HepG2 (cell line): ENCODE data around the gene TPPP2. TPM values are rescaled to one million over a fixed set of nuclear protein-coding genes. Genes with fewer than 3 reads are reported as not detected.

Experiments used
- AHDC1 ChIP-seq: sonication (generic); formaldehyde crosslinking; IDR thresholded peaks from 2 replicates; pipeline ENCODE4 v1.5.1; 2020; ENCODE audit warnings: mild to moderate bottlenecking, missing genetic modification reagents, borderline replicate concordance
- ARID4A ChIP-seq: sonication (generic); formaldehyde crosslinking; IDR thresholded peaks from 2 replicates; pipeline ENCODE4 v1.5.0; 2020; ENCODE audit warnings: mild to moderate bottlenecking, missing genetic modification reagents, borderline replicate concordance
- BHLHE40 ChIP-seq: IDR thresholded peaks from 2 replicates; pipeline ENCODE4 v1.6.1; 2011; ENCODE audit warnings: low read length, improper control_type of control experiment
- CREB1 ChIP-seq, 2 experiments: fragments of 450-650 bp in 1 of 2; IDR thresholded peaks; 2 replicates each; pipeline ENCODE4 v1.6.1; 2016 to 2017; ENCODE audit warnings: control low read depth in 1 of 2, mild to moderate bottlenecking in 1 of 2, missing compliant biosample characterization in 1 of 2, missing genetic modification characterization in 1 of 2
- FOSL2 ChIP-seq: sonication (generic); formaldehyde crosslinking; IDR thresholded peaks from 2 replicates; pipeline ENCODE4 v1.4.0; 2020; ENCODE audit warnings: missing genetic modification reagents
- HMGXB4 ChIP-seq, 2 experiments: sonication (generic) in 1 of 2; formaldehyde crosslinking in 1 of 2; IDR thresholded peaks; 2 replicates each; pipeline versions ENCODE4 v1.4.0 to v1.6.1; 2018 to 2020; ENCODE audit warnings: missing genetic modification reagents in 2 of 2, borderline replicate concordance in 1 of 2, low read depth in 1 of 2, mild to moderate bottlenecking in 1 of 2, missing biosample characterization in 1 of 2
- ZNF24 ChIP-seq: fragments of 450-650 bp; IDR thresholded peaks from 2 replicates; pipeline ENCODE4 v1.6.1; 2017; ENCODE audit warnings: antibody characterized with exemption, mild to moderate bottlenecking
- polyA plus RNA-seq, 8 experiments: library from polyadenylated mRNA; depleted of rRNA in 3 of 8; stranded (reverse) in 7 of 8; unstranded in 1 of 8; fragments of >200 nt; fragmentation: Illumina TruSeq in 4 of 8; extraction: Trizol in 4 of 8; gene quantifications; 2 replicates each; pipeline versions ENCODE4 v1.2.1 to v1.2.3, GENCODE V29; 2011 to 2016; ENCODE audit warnings: low read depth in 4 of 8, missing spikeins in 1 of 8, mixed read lengths in 1 of 8; ENCODE audit not compliant: insufficient read depth in 1 of 8
- total RNA-seq, 5 experiments: library from RNA; depleted of rRNA; stranded (reverse); fragments of >200 nt; fragmentation: Illumina TruSeq; extraction: Trizol; gene quantifications; 2 replicates each; pipeline ENCODE4 v1.2.3, GENCODE V29; 2016; ENCODE audit warnings: low read depth in 1 of 5
- TF ChIP-seq, protein P1 (sequence below): sonication (generic); formaldehyde crosslinking; IDR thresholded peaks from 2 replicates; pipeline ENCODE4 v1.5.1; 2020; ENCODE audit warnings: missing genetic modification reagents, mild to moderate bottlenecking, borderline replicate concordance
- TF ChIP-seq, protein P2 (sequence below): sonication (generic); formaldehyde crosslinking; IDR thresholded peaks from 2 replicates; pipeline ENCODE4 v1.4.0; 2020; ENCODE audit warnings: missing genetic modification reagents
- TF ChIP-seq, protein P3 (sequence below): sonication (generic); formaldehyde crosslinking; IDR thresholded peaks from 2 replicates; pipeline ENCODE4 v1.4.0; 2020; ENCODE audit warnings: missing genetic modification reagents
- TF ChIP-seq, protein P4 (sequence below): sonication (generic); formaldehyde crosslinking; IDR thresholded peaks from 2 replicates; pipeline ENCODE4 v1.8.1; 2022; ENCODE audit warnings: mild to moderate bottlenecking, missing genetic modification reagents

Gene TPPP2
- total and polyA plus RNA-seq, 2 of the 13 experiments (the other 11 are each of a cell fraction or from before 2014, with no cell fraction given): 0.58 to 4.2 TPM

DNA sequence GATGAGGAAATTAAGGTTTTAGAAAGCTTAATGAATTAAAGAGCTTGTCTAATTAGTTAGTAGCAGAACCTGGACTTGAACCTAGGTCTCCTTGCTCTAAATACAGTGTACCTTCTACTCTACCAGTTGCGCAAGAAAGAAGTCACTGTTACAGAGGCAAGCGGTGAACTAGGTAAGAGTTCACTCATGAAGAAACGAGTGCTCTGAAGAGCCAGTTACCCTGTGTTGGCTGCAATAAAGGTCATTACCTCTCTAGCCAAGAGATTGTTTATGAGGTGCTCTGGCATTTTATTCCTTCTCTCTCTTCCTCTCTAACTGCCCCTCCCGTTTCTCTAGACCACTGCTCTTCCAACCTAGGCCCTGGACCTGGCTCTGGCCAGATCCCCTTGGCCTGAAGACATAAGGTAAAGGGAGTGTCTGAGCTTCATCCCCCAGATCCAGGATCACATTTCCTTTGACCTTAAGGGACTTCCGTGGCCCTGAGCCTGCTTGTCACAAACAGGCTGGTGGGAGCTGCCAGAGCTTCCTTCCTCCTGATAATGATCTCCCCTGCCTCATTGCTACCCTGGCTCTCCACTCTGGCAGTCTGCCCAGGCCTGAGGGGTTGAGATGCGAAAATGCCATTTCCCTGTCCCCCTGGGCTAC lies 14.1 kb downstream of the TPPP2 start (continued):
- no peak for TF ChIP-seq CREB1 (IDR thresholded peaks at IDR 0.05)
- TF ChIP-seq CREB1 (CRISPR knock-in tag; IDR thresholded peaks at IDR 0.05): peak; percentile 57; the same call in 1 of the 2 replicates
- TF ChIP-seq ARID4A (CRISPR knock-in tag): peak; percentile 5; the same call in 1 of the 2 replicates
- TF ChIP-seq, protein P1, sequence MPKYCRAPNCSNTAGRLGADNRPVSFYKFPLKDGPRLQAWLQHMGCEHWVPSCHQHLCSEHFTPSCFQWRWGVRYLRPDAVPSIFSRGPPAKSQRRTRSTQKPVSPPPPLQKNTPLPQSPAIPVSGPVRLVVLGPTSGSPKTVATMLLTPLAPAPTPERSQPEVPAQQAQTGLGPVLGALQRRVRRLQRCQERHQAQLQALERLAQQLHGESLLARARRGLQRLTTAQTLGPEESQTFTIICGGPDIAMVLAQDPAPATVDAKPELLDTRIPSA (CRISPR knock-in tag): no peak
- TF ChIP-seq, protein P2, sequence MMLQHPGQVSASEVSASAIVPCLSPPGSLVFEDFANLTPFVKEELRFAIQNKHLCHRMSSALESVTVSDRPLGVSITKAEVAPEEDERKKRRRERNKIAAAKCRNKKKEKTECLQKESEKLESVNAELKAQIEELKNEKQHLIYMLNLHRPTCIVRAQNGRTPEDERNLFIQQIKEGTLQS (CRISPR knock-in tag): no peak
- peak; percentile 62; the same call in 1 of the 2 replicates for TF ChIP-seq ZNF24
- TF ChIP-seq, protein P3, sequence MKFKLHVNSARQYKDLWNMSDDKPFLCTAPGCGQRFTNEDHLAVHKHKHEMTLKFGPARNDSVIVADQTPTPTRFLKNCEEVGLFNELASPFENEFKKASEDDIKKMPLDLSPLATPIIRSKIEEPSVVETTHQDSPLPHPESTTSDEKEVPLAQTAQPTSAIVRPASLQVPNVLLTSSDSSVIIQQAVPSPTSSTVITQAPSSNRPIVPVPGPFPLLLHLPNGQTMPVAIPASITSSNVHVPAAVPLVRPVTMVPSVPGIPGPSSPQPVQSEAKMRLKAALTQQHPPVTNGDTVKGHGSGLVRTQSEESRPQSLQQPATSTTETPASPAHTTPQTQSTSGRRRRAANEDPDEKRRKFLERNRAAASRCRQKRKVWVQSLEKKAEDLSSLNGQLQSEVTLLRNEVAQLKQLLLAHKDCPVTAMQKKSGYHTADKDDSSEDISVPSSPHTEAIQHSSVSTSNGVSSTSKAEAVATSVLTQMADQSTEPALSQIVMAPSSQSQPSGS (CRISPR knock-in tag): no peak
- peak; percentile 24; the same call in 1 of the 2 replicates for TF ChIP-seq FOSL2 (CRISPR knock-in tag)
- peak in 1 of 2 experiments; percentile 38; a peak in 1 of 4 replicates for TF ChIP-seq HMGXB4 (CRISPR knock-in tag; IDR thresholded peaks at IDR 0.05; ENCODE audit: borderline replicate concordance in 1 of 2, low read depth in 1 of 2)
- TF ChIP-seq AHDC1 (CRISPR knock-in tag): peak; percentile 61; the same call in 1 of the 2 replicates
- TF ChIP-seq, protein P4, sequence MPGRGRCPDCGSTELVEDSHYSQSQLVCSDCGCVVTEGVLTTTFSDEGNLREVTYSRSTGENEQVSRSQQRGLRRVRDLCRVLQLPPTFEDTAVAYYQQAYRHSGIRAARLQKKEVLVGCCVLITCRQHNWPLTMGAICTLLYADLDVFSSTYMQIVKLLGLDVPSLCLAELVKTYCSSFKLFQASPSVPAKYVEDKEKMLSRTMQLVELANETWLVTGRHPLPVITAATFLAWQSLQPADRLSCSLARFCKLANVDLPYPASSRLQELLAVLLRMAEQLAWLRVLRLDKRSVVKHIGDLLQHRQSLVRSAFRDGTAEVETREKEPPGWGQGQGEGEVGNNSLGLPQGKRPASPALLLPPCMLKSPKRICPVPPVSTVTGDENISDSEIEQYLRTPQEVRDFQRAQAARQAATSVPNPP (CRISPR knock-in tag): no peak
- TF ChIP-seq BHLHE40: no peak
